H9 (cell line): ENCODE measurements around the gene CLK3. TPM values are rescaled to one million over a fixed set of nuclear protein-coding genes. Genes with fewer than 3 reads are reported as not detected.
A peak's percentile ranks its signal among the peaks of the same experiment; 100 is the strongest.

Experiments
- DNase-seq: peaks from one replicate; pipeline ENCODE4 v3.0.0-alpha.2; 2017
- H2AFZ ChIP-seq: one replicate; pipeline ENCODE4 v1.6.1; 2013; ENCODE audit warnings: mild to moderate bottlenecking, low read length, control low read depth, moderate library complexity
- H2AK5ac ChIP-seq: 2 replicates; pipeline ENCODE4 v1.6.1; 2013; ENCODE audit warnings: low read length, control low read depth, mixed read lengths; ENCODE audit not compliant: insufficient read length
- H2BK120ac ChIP-seq: one replicate; pipeline ENCODE4 v1.6.1; 2013; ENCODE audit warnings: low read depth, mild to moderate bottlenecking, low read length, control low read depth, inconsistent platforms; ENCODE audit not compliant: poor library complexity, severe bottlenecking
- H2BK12ac ChIP-seq: 2 replicates; pipeline ENCODE4 v1.6.1; 2013; ENCODE audit warnings: low read length, control low read depth, mixed read lengths, low read depth; ENCODE audit not compliant: insufficient read length
- H2BK15ac ChIP-seq: 2 replicates; pipeline ENCODE4 v1.6.1; 2013; ENCODE audit warnings: low read depth, low read length, control low read depth
- H2BK20ac ChIP-seq: one replicate; pipeline ENCODE4 v1.6.1; 2013; ENCODE audit warnings: low read depth, mild to moderate bottlenecking, low read length, control low read depth, inconsistent platforms; ENCODE audit not compliant: poor library complexity, severe bottlenecking
- H2BK5ac ChIP-seq: 2 replicates; pipeline ENCODE4 v1.6.1; 2013; ENCODE audit warnings: low read length, control low read depth, mixed read lengths; ENCODE audit not compliant: insufficient read length
- H3K14ac ChIP-seq: 2 replicates; pipeline ENCODE4 v1.6.1; 2013; ENCODE audit warnings: low read length, control low read depth; ENCODE audit not compliant: insufficient read depth
- H3K18ac ChIP-seq: 2 replicates; pipeline ENCODE4 v1.6.1; 2013; ENCODE audit warnings: low read depth, mild to moderate bottlenecking, mixed read lengths, low read length, control low read depth; ENCODE audit not compliant: insufficient read length
- H3K23ac ChIP-seq: 2 replicates; pipeline ENCODE4 v1.6.1; 2013; ENCODE audit warnings: low read length, control low read depth, mixed read lengths, low read depth; ENCODE audit not compliant: insufficient read length
- H3K23me2 ChIP-seq: 2 replicates; pipeline ENCODE4 v1.6.1; 2013; ENCODE audit warnings: low read depth, mild to moderate bottlenecking, mixed read lengths, low read length, control low read depth; ENCODE audit not compliant: insufficient read length, poor library complexity, severe bottlenecking
- H3K27ac ChIP-seq: 2 replicates; pipeline ENCODE4 v1.5.1; 2013; ENCODE audit warnings: low read length, control low read depth, mixed read lengths, low read depth; ENCODE audit not compliant: insufficient read length
- H3K27me3 ChIP-seq: 2 replicates; pipeline ENCODE4 v1.6.1; 2013; ENCODE audit warnings: low read length, control low read depth, inconsistent platforms; ENCODE audit not compliant: insufficient read depth
- H3K4ac ChIP-seq: 2 replicates; pipeline ENCODE4 v1.6.1; 2013; ENCODE audit warnings: low read depth, mild to moderate bottlenecking, control low read depth, inconsistent platforms, low read length, moderate library complexity
- H3K4me1 ChIP-seq: 2 replicates; pipeline ENCODE4 v1.6.1; 2013; ENCODE audit warnings: low read length, control low read depth, inconsistent platforms; ENCODE audit not compliant: insufficient read depth
- H3K4me2 ChIP-seq: 2 replicates; pipeline ENCODE4 v1.6.1; 2013; ENCODE audit warnings: low read length, control low read depth, mixed read lengths; ENCODE audit not compliant: insufficient read length, insufficient read depth
- H3K56ac ChIP-seq: 2 replicates; pipeline ENCODE4 v1.6.1; 2013; ENCODE audit warnings: low read depth, mild to moderate bottlenecking, mixed read lengths, low read length, control low read depth; ENCODE audit not compliant: insufficient read length
- H3K79me1 ChIP-seq: 2 replicates; pipeline ENCODE4 v1.6.1; 2013; ENCODE audit warnings: low read depth, mild to moderate bottlenecking, moderate library complexity, low read length, control low read depth, inconsistent platforms; ENCODE audit not compliant: insufficient read depth, poor library complexity, severe bottlenecking
- H3K79me2 ChIP-seq: 2 replicates; pipeline ENCODE4 v1.6.1; 2013; ENCODE audit warnings: low read length, control low read depth, inconsistent platforms; ENCODE audit not compliant: insufficient read depth
- H3K9ac ChIP-seq: 2 replicates; pipeline ENCODE4 v1.6.1; 2013; ENCODE audit warnings: low read length, control low read depth, mixed read lengths; ENCODE audit not compliant: insufficient read length; ENCODE audit errors: extremely low read depth
- H3K9me3 ChIP-seq: one replicate; pipeline ENCODE4 v1.6.1; 2013; ENCODE audit warnings: low read depth, low read length, inconsistent platforms; ENCODE audit not compliant: control insufficient read depth
- H3T11ph ChIP-seq: one replicate; pipeline ENCODE4 v1.6.1; 2013; ENCODE audit warnings: mild to moderate bottlenecking, low read length, control low read depth, inconsistent platforms
- H4K20me1 ChIP-seq: one replicate; pipeline ENCODE4 v1.6.1; 2013; ENCODE audit not compliant: control insufficient read depth, insufficient read length, insufficient read depth
- H4K5ac ChIP-seq: 2 replicates; pipeline ENCODE4 v1.6.1; 2013; ENCODE audit warnings: low read depth, mild to moderate bottlenecking, mixed read lengths, low read length, control low read depth; ENCODE audit not compliant: insufficient read length
- H4K8ac ChIP-seq: replicated peaks from 2 replicates; pipeline ENCODE4 v1.6.1; 2013; ENCODE audit warnings: low read length, control low read depth, mixed read lengths, low read depth; ENCODE audit not compliant: insufficient read length
- H4K91ac ChIP-seq: 2 replicates; pipeline ENCODE4 v1.6.1; 2013; ENCODE audit warnings: low read depth, mild to moderate bottlenecking, moderate library complexity, mixed read lengths, low read length, control low read depth; ENCODE audit not compliant: insufficient read length
- H3K27ac Mint-ChIP-seq, 3 experiments: 2 replicates in 2 of 3; 3 replicates in 1 of 3; pipeline ENCODE4 v1.8.0; 2020 to 2021; ENCODE audit warnings: mixed read lengths in 3 of 3, mild to moderate bottlenecking in 1 of 3, moderate library complexity in 1 of 3
- H3K27me3 Mint-ChIP-seq: 2 replicates; pipeline ENCODE4 v1.8.0; 2021; ENCODE audit warnings: low read depth, mild to moderate bottlenecking, moderate library complexity, mixed read lengths
- H3K36me3 Mint-ChIP-seq, 3 experiments: 2 replicates in 2 of 3; 3 replicates in 1 of 3; pipeline ENCODE4 v1.8.0; 2020 to 2021; ENCODE audit warnings: low read depth in 3 of 3, mixed read lengths in 3 of 3; ENCODE audit not compliant: insufficient read depth in 1 of 3
- H3K4me1 Mint-ChIP-seq, 2 experiments: 2 replicates each; pipeline ENCODE4 v1.8.0; 2020; ENCODE audit warnings: mixed read lengths in 2 of 2
- H3K4me3 Mint-ChIP-seq, 2 experiments: 2 replicates in 1 of 2; 3 replicates in 1 of 2; pipeline ENCODE4 v1.8.0; 2020 to 2021; ENCODE audit warnings: mild to moderate bottlenecking in 2 of 2, mixed read lengths in 2 of 2, moderate library complexity in 1 of 2
- H3K9me3 Mint-ChIP-seq, 2 experiments: 2 replicates in 1 of 2; 3 replicates in 1 of 2; pipeline ENCODE4 v1.8.0; 2020; ENCODE audit warnings: mild to moderate bottlenecking in 2 of 2, mixed read lengths in 2 of 2, moderate library complexity in 1 of 2
- CTCF ChIP-seq: fragments of 200-600 bp; sonication (generic); conservative IDR thresholded peaks from 3 replicates; pipeline ENCODE4 v1.8.0; 2021; ENCODE audit warnings: antibody characterized with exemption, mild to moderate bottlenecking
- WGBS: extraction: QIAGEN DNeasy Blood & Tissue Kit; methylation state at CpG from one replicate; pipeline ENCODE4 v1.1.7; 2013; ENCODE audit warnings: missing lambda C conversion rate, low lambda C conversion rate, mixed read lengths; ENCODE audit not compliant: insufficient read length; ENCODE audit errors: extremely low coverage; 5-methylcytosine and 5-hydroxymethylcytosine counted together
- total RNA-seq: library from RNA; stranded (reverse); gene quantifications from 2 replicates; pipeline ENCODE4 v1.2.1, GENCODE V29; 2021

Gene CLK3
- total RNA-seq, 1 experiment from 2014 or later, result 40.8 TPM

DNA sequence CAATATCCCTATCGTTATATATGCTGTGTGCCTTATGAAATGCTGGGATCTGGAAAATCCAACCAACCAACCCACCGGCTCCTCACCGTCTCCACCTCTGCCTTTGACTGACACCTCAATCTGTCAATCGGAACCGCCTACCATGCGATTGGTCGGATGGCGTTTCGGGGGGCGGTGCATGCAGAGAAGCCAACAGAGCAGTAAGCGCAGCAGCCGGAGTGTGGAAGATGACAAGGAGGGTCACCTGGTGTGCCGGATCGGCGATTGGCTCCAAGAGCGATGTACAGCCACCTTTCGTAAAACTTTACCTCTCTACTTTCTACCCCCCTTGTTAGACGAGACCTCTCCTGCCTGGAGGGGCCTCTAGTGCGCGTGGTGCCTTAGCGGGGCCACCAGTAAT is 6.3 kb downstream of the CLK3 start:
- DNase-seq, result peak; percentile 84
- H3K23ac ChIP-seq, result no peak overlapping the region
- peaks cover 6% of the 10 kb centered on the region for H3K79me1 ChIP-seq
- no peak overlapping the region for H2AFZ ChIP-seq
- Mint-ChIP-seq H3K4me3 (no peak overlapping the region), H3K27ac (peak overlapping the region in 1 of 3 experiments; percentile 58; a peak in 1 of 7 replicates), H3K9me3 (no peaks in the 10 kb centered on the region), H3K36me3 (peaks cover 53 to 77% (median 75%) of the 10 kb centered on the region in 3 experiments; a peak in 6 of 7 replicates), H3K27me3 (no peaks in the 10 kb centered on the region; the same call in 1 of the 2 replicates), H3K4me1 (peaks cover 17 to 21% of the 10 kb centered on the region in 2 experiments)
- no peak overlapping the region for H2BK5ac ChIP-seq
- H2AK5ac ChIP-seq, result no peak overlapping the region
- H2BK12ac ChIP-seq, result no peak overlapping the region
- no peaks in the 10 kb centered on the region for H3K9me3 ChIP-seq
- no peak overlapping the region for H4K91ac ChIP-seq
- H3K79me2 ChIP-seq, result peaks cover 14% of the 10 kb centered on the region; the same call in 1 of the 2 replicates
- H3K4me2 ChIP-seq, result no peak overlapping the region
- H3K56ac ChIP-seq, result no peak overlapping the region
- H2BK15ac ChIP-seq, result no peak overlapping the region
- no peak overlapping the region for H2BK20ac ChIP-seq
- H3K27ac ChIP-seq, result no peak overlapping the region
- H3K9ac ChIP-seq, result no peak overlapping the region
- no peak overlapping the region for H3K18ac ChIP-seq
- H3K23me2 ChIP-seq, result no peaks in the 10 kb centered on the region
- no peaks in the 10 kb centered on the region for H4K20me1 ChIP-seq
- no peak overlapping the region for H4K8ac ChIP-seq
- no peak overlapping the region for H3T11ph ChIP-seq
- no peak for TF ChIP-seq CTCF
- no peak overlapping the region for H4K5ac ChIP-seq
- no peaks in the 10 kb centered on the region for H3K4me1 ChIP-seq
- H3K14ac ChIP-seq, result no peak overlapping the region; the same call in 1 of the 2 replicates
- H2BK120ac ChIP-seq, result no peak overlapping the region
- no CpG with 5 or more reads among the region's 21 CpGs for WGBS
- no peak overlapping the region for H3K4ac ChIP-seq
- H3K27me3 ChIP-seq, result no peaks in the 10 kb centered on the region
